ENCODE data around the gene SGK1.
"Not testable (repeated sequence)": the region's sequence is repeated elsewhere in the genome, so short reads cannot be mapped to it uniquely, and the experiment has no call there.

Gene SGK1

DNA sequence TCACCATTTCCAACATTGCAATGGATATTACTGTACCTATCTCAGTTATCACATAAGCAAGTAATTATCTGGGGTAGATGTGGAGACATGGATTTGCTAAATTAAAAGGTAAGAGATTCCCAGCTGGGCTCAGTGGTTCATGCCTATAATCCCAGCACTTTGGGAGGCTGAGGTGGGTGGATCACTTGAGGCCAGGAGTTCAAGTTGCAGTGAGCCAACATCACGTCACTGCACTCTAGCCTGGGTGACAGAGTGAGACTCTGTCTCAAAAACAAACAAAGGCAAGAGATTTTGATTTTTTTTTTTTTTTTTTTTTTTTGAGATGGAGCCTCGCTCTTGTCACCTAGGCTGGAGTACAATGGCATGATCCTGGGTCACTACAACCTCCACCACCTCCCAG is 62.6 kb downstream of the SGK1 start:
- DNase-seq (ENCODE audit: low read depth in 4 of 4, low spot score in 1 of 4), result not testable (repeated sequence)

GRCh38 chr6:134254118-134254517 is 63.8 kb downstream of the SGK1 start:
- no peak for DNase-seq (ENCODE audit: low read depth in 4 of 4, low spot score in 1 of 4)

DNA sequence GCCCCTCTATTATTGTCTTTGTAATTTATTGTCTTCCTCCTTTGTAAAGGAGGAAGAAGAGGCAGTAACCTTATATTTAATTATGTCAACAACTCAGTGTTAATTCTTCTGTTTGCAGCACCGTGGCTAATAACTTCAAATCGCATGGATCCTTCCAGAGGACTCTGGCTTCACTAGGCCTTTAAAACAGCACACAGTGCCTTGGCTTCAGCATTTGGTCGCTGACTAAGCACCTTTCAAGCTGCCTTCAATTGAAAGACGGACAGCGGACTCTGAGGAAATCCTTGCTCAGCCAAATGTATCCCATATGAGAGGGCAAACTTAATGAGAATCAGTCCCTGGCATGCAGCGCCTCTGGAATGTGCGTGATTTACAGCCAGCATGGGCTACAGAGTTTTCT is 64.2 kb downstream of the SGK1 start:
- DNase-seq (ENCODE audit: low read depth in 4 of 4, low spot score in 1 of 4), result no peak

DNA sequence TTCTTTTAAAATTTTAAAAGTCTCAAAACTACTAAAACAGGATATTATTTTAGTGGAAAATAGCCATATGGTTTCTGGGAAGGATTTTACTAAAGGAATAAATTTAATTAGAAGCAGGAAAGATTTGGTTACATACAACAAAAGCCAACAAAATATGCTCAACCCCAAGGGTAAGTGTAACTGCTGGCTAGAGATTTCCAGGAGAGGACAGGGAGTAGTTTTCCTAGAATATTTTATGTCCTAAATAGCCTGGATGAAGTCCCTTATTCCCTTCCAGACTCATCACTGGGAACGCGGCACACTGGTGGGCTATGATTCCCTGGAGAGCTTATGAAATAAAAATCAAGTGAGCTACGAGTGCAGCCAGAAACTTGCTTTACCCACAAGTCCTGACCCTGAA is 66.6 kb downstream of the SGK1 start:
- DNase-seq (ENCODE audit: low read depth in 4 of 4, low spot score in 1 of 4), result no peak

DNA sequence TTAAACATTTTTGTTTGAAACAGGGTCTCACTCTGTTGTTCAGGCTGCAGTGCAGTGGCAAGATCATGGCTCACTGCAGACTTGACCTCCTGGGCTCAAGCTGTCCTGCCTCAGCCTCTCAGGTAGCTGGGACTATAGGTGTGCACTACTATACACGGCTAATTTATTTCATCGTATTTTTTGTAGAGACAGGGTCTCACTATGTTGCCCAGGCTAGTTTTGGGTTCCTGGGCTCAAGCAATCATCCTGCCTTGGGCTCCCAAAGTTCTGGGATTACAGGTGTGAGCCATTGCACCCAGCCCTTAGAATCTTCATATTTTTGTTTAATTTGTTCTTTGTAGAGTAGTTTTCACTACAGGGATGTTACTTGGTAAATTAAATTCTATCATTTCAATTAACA is 67.1 kb downstream of the SGK1 start:
- no peak for DNase-seq (ENCODE audit: low read depth in 4 of 4, low spot score in 1 of 4)

DNA sequence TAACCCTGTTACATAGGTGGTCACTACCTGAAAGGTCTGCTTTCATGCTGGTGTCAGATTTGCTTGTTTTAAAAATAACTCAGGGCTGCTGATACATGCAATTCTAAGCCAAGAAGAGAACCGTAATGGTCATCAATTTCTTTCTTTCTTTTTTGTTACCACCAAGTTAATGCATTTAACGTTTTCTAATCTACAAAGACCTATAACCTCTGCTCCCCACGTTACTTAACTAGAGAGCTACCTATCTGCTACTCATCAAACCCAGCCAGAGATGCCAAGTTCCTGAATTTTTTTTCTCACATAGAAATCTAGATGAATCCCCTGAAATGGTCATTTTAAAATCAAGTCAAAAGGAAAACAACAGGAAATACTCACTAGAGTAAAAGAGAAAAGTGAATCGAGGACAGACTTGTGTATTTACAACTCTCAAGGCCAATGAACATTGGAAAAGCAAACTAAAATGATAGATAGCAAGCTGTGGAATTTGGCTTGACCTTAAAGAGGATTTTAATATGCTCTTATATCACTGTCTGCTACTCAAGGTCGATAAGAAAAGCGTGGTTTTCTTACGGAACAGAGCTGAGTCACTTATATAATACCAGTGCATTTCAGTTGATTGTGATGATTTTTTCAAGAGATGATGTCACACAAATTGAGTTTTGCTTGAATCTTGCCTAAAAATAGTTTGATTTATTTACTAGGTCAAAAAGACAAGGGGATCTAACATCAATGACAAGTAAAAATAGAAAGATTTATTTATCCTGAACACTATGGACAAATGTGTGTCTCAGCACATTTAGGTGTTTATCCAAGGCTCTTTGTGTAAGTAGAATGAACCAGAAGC is 67.9 kb downstream of the SGK1 start:
- no peak for DNase-seq (ENCODE audit: low read depth in 4 of 4, low spot score in 1 of 4)

DNA sequence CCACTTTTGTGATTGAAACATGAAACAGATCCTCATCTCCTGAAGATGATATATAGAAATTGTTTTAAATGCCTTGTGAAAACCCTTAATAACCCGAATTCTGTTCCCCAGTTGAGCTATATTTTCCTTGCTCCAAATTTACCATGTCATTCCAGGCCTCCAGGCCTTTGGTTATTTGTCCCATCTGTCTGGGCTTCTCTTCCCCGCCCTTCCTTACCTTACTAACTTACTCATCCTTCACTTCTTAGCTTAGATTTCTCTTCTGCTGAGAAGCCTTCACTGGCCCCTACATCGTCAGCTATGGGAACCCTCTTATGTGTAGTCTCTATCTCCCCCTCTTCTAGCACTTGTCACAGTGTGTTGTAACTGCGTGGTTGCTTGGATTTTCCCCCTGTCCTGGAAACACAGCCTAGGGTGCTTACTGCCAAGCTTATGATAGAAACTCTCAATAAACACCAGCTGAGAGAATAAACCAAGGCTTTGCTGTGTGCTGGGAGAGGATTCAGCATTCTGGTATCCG is 68.6 kb downstream of the SGK1 start:
- no peak for DNase-seq (ENCODE audit: low read depth in 4 of 4, low spot score in 1 of 4)

- DNase-seq (ENCODE audit: low read depth in 4 of 4, low spot score in 1 of 4), result no peak
Measured at GRCh38 chr6:134247844-134248580, 69.9 kb downstream of the SGK1 start.

- DNase-seq (ENCODE audit: low read depth in 4 of 4, low spot score in 1 of 4), result peak in 3 of 4 experiments; percentile 19 to 51 (median 44)
Measured at GRCh38 chr6:134247231-134247833, 70.6 kb downstream of the SGK1 start.

DNA sequence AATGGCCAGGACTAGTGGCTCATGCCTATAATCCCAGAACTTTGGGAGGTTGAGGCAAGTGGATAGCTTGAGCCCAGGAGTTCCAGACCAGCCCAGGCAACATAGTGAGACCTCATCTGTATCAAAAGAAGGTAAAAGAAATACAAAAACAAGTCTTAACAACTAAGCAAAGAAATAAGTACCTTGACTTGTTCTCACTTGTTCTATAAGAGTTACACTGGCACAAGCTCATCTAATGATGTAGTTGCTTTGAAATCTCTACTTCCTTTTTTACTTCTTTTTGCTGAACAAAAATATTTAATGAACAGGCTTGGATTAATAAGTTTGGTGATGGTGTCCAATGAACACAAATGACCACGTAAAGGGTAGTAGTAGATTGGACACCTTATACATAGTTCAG is 72.2 kb downstream of the SGK1 start:
- DNase-seq (ENCODE audit: low read depth in 4 of 4, low spot score in 1 of 4), result no peak

- DNase-seq (ENCODE audit: low read depth in 4 of 4, low spot score in 1 of 4), result no peak
Measured at GRCh38 chr6:134245041-134245440, 72.9 kb downstream of the SGK1 start.

- peak; percentile 18 to 42 (median 31) for DNase-seq (ENCODE audit: low read depth in 4 of 4, low spot score in 1 of 4)
Measured at GRCh38 chr6:134240665-134241431, 77.1 kb downstream of the SGK1 start.

GRCh38 chr6:134238960-134239795 is 78.7 kb downstream of the SGK1 start:
- no peak for DNase-seq (ENCODE audit: low read depth in 4 of 4, low spot score in 1 of 4)

GRCh38 chr6:134238006-134238405 is 79.9 kb downstream of the SGK1 start:
- no peak for DNase-seq (ENCODE audit: low read depth in 4 of 4, low spot score in 1 of 4)

- no peak for DNase-seq (ENCODE audit: low read depth in 4 of 4, low spot score in 1 of 4)
Measured at GRCh38 chr6:134235937-134236751, 81.8 kb downstream of the SGK1 start.

GRCh38 chr6:134235334-134235733 is 82.6 kb downstream of the SGK1 start:
- not testable (repeated sequence) for DNase-seq (ENCODE audit: low read depth in 4 of 4, low spot score in 1 of 4)

DNA sequence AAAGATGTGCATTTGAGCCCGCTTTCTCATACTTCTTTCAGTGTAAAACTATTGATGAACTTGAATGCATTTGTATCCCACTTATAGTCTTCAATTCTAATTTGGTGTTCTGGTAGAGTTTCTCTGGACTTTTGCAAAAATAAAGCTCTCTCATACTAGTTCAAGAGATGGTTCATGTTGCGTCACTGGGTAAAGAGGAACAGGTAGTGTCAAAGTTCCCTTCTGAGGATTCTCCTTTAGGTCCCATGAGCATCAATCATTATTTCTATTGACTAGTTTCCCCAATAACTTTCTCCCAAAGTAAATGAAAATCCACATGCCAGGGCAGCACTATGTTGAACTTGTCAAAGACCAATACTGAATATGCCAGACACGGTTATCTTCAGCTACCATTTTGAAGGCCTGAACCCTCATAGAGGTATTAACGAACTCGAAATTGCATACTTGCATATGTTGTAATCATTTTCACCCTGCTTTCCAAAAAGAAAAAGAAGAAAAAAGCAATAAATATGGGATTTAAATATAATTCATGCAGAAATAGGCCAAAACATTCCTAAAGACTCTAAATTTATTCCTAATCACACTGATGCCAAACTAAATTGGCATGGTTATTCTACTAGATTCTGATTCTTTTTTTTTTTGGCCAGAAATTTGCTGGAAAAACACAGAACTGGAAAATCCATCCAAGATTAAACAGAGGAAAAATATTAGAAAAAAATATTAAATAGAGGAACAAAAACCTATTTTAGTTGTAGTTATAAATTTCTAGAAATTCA is 84.5 kb downstream of the SGK1 start:
- DNase-seq (ENCODE audit: low read depth in 4 of 4, low spot score in 1 of 4), result no peak

DNA sequence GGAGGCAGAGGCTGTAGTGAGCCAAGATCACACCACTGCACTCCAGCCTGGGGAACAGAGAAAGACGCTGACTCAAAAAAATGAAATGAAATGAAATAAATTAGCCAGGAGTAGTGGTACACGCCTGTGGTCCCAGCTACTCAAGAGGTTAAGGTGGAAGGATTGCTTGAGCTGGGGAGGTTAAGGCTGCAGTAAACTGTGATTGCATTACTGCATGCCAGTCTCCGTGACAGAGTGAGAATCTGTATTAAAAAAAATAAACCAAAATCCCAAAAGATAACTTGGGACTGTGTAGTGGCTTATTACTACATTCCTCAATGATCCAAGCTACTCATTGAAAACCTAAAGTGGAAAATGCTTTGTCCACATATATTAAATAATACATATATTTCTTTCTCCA is 87.0 kb downstream of the SGK1 start:
- no peak for DNase-seq (ENCODE audit: low read depth in 4 of 4, low spot score in 1 of 4)

Measured in stimulated activated CD4-positive, alpha-beta T cell treated with anti-CD3 and anti-CD28 coated beads, Interleukin-1b, Interleukin-23, amount 100 ng/mL, for 24 hours (primary cell).